Progenitor cell of endocrine pancreas (in vitro differentiated cells): ENCODE measurements around the gene C5orf52. TPM values are rescaled to one million over a fixed set of nuclear protein-coding genes. Genes with fewer than 3 reads are reported as not detected.

ENCODE experiments used
- DNase-seq: peaks from one replicate; pipeline ENCODE4 v3.0.0; 2021; ENCODE audit warnings: low spot score; ENCODE audit not compliant: unreplicated experiment
- H3K27ac Mint-ChIP-seq: 2 replicates; pipeline ENCODE4 v1.8.0; 2021; ENCODE audit warnings: mild to moderate bottlenecking, moderate library complexity, mixed read lengths
- H3K27me3 Mint-ChIP-seq: 2 replicates; pipeline ENCODE4 v1.8.0; 2021; ENCODE audit warnings: mixed read lengths
- H3K36me3 Mint-ChIP-seq: 2 replicates; pipeline ENCODE4 v1.8.0; 2022; ENCODE audit warnings: mixed read lengths; ENCODE audit not compliant: insufficient read depth
- H3K4me1 Mint-ChIP-seq: 2 replicates; pipeline ENCODE4 v1.8.0; 2021; ENCODE audit warnings: low read depth, mixed read lengths
- H3K4me3 Mint-ChIP-seq: 2 replicates; pipeline ENCODE4 v1.8.0; 2021; ENCODE audit warnings: low read depth, mild to moderate bottlenecking, moderate library complexity, mixed read lengths
- H3K9me3 Mint-ChIP-seq: 2 replicates; pipeline ENCODE4 v1.8.0; 2021; ENCODE audit warnings: low read depth, mixed read lengths
- CTCF ChIP-seq: fragments of 200-600 bp; sonication (generic); IDR thresholded peaks from one replicate; pipeline ENCODE4 v1.5.0; 2021; ENCODE audit warnings: antibody characterized with exemption, mild to moderate bottlenecking; ENCODE audit not compliant: unreplicated experiment
- total RNA-seq: library from RNA; stranded (reverse); gene quantifications from 2 replicates; pipeline ENCODE4 v1.2.1, GENCODE V29; 2021

The C5orf52 gene
- total RNA-seq, 1 donor from 2014 or later = not detected

GRCh38 chr5:157657516-157657915, 13.8 kb upstream of the C5orf52 start:
- H3K9me3 Mint-ChIP-seq = peaks cover 28% of the 10 kb centered on the region
- H3K36me3 Mint-ChIP-seq = peaks cover 8% of the 10 kb centered on the region
- H3K27ac Mint-ChIP-seq = no peak overlapping the region
- DNase-seq = no peak
- no peaks in the 10 kb centered on the region for H3K4me1 Mint-ChIP-seq
- no peak for TF ChIP-seq CTCF
- no peaks in the 10 kb centered on the region for H3K27me3 Mint-ChIP-seq
- no peak overlapping the region for H3K4me3 Mint-ChIP-seq

- Mint-ChIP-seq H3K4me1 (no peaks in the 10 kb centered on the region), H3K36me3 (peaks cover 3% of the 10 kb centered on the region), H3K9me3 (peaks cover 17% of the 10 kb centered on the region), H3K4me3 (no peak overlapping the region), H3K27ac (no peak overlapping the region), H3K27me3 (no peaks in the 10 kb centered on the region)
- TF ChIP-seq CTCF = no peak
- no peak for DNase-seq
These were observed 12.4 kb upstream of the C5orf52 start for GRCh38 chr5:157658893-157659292.

DNA sequence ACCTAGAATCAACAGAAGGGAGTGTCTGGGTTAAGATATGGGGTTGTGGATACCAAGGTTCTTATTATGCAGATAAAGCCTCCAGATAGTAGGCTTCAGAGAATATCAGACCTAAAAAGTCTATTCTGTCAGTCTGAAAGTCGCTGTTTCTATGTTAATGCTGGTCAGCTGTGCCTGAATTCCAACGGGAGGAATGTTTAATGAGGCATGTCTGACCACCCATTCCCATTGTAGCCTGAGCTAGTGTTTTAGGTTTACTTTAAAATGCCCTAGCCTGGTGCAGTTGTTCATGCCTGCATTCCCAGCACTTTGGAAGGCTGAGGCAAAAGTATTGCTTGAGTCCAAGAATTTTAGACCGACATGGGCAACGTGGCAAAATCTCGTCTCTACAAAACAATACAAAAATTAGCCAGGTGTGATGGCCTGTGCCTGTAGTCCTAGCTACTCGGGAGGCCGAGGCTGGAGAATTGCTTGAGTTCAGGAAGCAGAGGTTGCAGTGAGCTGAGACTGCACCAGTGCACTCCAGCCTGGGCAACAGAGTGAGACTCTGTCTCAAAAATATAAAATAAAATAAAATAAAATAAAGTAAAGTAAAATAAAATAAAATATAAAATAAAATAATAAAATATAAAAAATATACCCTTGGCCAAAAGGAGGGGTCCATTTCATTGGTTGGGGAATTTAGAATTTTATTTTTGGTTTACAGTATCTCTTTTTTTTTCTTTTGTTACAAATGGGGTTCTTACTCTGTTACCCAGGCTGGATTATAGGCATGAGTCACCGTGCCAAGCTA, 11.3 kb upstream of the C5orf52 start:
- Mint-ChIP-seq H3K4me3 (no peak overlapping the region), H3K27me3 (no peaks in the 10 kb centered on the region), H3K36me3 (peaks cover 3% of the 10 kb centered on the region), H3K27ac (no peak overlapping the region), H3K9me3 (peaks cover 16% of the 10 kb centered on the region), H3K4me1 (no peaks in the 10 kb centered on the region)
- no peak for DNase-seq
- no peak for TF ChIP-seq CTCF

GRCh38 chr5:157665467-157666070, 5.8 kb upstream of the C5orf52 start:
- DNase-seq = no peak

GRCh38 chr5:157668356-157668755, 3.0 kb upstream of the C5orf52 start:
- Mint-ChIP-seq H3K4me1 (peaks cover 4% of the 10 kb centered on the region), H3K36me3 (peaks cover 3% of the 10 kb centered on the region), H3K9me3 (peaks cover 7% of the 10 kb centered on the region), H3K4me3 (no peak overlapping the region), H3K27me3 (peaks cover 39% of the 10 kb centered on the region), H3K27ac (no peak overlapping the region)
- no peak for TF ChIP-seq CTCF
- no peak for DNase-seq

More at GRCh38 chr5:157665467-157666070, 5.8 kb upstream of the C5orf52 start:
- TF ChIP-seq CTCF = no peak
- Mint-ChIP-seq H3K27me3 (peaks cover 21% of the 10 kb centered on the region), H3K9me3 (peaks cover 4% of the 10 kb centered on the region), H3K4me3 (no peak overlapping the region), H3K27ac (no peak overlapping the region), H3K4me1 (peaks cover 2% of the 10 kb centered on the region), H3K36me3 (no peaks in the 10 kb centered on the region)
